ENCODE results near the gene HAUS7. TPM values are rescaled to one million over a fixed set of nuclear protein-coding genes. Genes with fewer than 3 reads are reported as not detected.

Gene HAUS7
- total RNA-seq, 1 experiment from 2014 or later = 59.9 TPM

GRCh38 chrX:153413731-153414130, 56.6 kb downstream of the HAUS7 start:
- POLR2A ChIA-PET = interaction anchor here (0.6 kb wide), 1 partner anchor 60 kb away, joined by 3 read pairs; no protein-coding TSS in a partner anchor
- Histone ChIP-seq H3K4me1 (ENCODE audit: control insufficient read depth, insufficient read depth, low read length) (no peaks in the 10 kb centered on the region), H3K4me3 (ENCODE audit: low read depth in 2 of 2, low read length in 2 of 2) (no peak overlapping the region), H3K9me3 (ENCODE audit: control insufficient read depth, insufficient read depth, low read depth, low read length) (no peaks in the 10 kb centered on the region), H3K27me3 (ENCODE audit: control insufficient read depth, insufficient read depth, low read length) (no peaks in the 10 kb centered on the region; the same call in 1 of the 2 replicates), H3K27ac (ENCODE audit: low read length) (no peak overlapping the region), H3K36me3 (ENCODE audit: control insufficient read depth, insufficient read depth, low read length) (no peaks in the 10 kb centered on the region)
- DNase-seq (ENCODE audit: low read depth, low spot score) (no peak), ATAC-seq (no peak)
- CTCF ChIA-PET = interaction anchor here (0.7 kb wide), 2 partner anchors 443 to 472 kb away, joined by 3 read pairs; no protein-coding TSS in a partner anchor
- intact Hi-C loops (cut with micrococcal nuclease; ENCODE audit: unreplicated experiment) = no loop called here
- no TSS peak for BruUV-seq (replicated peaks)
- in situ Hi-C loops (cut with HindIII; ENCODE audit: low pct_unique_long_range_greater_than_20kb, low sequenced_read_pairs) = no loop called here
- TF ChIP-seq, protein P1, sequence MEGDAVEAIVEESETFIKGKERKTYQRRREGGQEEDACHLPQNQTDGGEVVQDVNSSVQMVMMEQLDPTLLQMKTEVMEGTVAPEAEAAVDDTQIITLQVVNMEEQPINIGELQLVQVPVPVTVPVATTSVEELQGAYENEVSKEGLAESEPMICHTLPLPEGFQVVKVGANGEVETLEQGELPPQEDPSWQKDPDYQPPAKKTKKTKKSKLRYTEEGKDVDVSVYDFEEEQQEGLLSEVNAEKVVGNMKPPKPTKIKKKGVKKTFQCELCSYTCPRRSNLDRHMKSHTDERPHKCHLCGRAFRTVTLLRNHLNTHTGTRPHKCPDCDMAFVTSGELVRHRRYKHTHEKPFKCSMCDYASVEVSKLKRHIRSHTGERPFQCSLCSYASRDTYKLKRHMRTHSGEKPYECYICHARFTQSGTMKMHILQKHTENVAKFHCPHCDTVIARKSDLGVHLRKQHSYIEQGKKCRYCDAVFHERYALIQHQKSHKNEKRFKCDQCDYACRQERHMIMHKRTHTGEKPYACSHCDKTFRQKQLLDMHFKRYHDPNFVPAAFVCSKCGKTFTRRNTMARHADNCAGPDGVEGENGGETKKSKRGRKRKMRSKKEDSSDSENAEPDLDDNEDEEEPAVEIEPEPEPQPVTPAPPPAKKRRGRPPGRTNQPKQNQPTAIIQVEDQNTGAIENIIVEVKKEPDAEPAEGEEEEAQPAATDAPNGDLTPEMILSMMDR (IDR thresholded peaks at IDR 0.05) = no peak
- TF ChIP-seq TCF7L2 (IDR thresholded peaks at IDR 0.05; ENCODE audit: low read depth, low read length) (no peak), SIN3A (IDR thresholded peaks at IDR 0.05; ENCODE audit: borderline replicate concordance, insufficient read depth, low read depth, low read length) (no peak), POLR2AphosphoS5 (IDR thresholded peaks at IDR 0.05; ENCODE audit: low read depth, low read length) (no peak)
- TF ChIP-seq, protein P2, sequence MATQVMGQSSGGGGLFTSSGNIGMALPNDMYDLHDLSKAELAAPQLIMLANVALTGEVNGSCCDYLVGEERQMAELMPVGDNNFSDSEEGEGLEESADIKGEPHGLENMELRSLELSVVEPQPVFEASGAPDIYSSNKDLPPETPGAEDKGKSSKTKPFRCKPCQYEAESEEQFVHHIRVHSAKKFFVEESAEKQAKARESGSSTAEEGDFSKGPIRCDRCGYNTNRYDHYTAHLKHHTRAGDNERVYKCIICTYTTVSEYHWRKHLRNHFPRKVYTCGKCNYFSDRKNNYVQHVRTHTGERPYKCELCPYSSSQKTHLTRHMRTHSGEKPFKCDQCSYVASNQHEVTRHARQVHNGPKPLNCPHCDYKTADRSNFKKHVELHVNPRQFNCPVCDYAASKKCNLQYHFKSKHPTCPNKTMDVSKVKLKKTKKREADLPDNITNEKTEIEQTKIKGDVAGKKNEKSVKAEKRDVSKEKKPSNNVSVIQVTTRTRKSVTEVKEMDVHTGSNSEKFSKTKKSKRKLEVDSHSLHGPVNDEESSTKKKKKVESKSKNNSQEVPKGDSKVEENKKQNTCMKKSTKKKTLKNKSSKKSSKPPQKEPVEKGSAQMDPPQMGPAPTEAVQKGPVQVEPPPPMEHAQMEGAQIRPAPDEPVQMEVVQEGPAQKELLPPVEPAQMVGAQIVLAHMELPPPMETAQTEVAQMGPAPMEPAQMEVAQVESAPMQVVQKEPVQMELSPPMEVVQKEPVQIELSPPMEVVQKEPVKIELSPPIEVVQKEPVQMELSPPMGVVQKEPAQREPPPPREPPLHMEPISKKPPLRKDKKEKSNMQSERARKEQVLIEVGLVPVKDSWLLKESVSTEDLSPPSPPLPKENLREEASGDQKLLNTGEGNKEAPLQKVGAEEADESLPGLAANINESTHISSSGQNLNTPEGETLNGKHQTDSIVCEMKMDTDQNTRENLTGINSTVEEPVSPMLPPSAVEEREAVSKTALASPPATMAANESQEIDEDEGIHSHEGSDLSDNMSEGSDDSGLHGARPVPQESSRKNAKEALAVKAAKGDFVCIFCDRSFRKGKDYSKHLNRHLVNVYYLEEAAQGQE (IDR thresholded peaks at IDR 0.05; ENCODE audit: insufficient read depth in 1 of 2, low read depth in 2 of 2, low read length in 1 of 2) = no peak

DNA sequence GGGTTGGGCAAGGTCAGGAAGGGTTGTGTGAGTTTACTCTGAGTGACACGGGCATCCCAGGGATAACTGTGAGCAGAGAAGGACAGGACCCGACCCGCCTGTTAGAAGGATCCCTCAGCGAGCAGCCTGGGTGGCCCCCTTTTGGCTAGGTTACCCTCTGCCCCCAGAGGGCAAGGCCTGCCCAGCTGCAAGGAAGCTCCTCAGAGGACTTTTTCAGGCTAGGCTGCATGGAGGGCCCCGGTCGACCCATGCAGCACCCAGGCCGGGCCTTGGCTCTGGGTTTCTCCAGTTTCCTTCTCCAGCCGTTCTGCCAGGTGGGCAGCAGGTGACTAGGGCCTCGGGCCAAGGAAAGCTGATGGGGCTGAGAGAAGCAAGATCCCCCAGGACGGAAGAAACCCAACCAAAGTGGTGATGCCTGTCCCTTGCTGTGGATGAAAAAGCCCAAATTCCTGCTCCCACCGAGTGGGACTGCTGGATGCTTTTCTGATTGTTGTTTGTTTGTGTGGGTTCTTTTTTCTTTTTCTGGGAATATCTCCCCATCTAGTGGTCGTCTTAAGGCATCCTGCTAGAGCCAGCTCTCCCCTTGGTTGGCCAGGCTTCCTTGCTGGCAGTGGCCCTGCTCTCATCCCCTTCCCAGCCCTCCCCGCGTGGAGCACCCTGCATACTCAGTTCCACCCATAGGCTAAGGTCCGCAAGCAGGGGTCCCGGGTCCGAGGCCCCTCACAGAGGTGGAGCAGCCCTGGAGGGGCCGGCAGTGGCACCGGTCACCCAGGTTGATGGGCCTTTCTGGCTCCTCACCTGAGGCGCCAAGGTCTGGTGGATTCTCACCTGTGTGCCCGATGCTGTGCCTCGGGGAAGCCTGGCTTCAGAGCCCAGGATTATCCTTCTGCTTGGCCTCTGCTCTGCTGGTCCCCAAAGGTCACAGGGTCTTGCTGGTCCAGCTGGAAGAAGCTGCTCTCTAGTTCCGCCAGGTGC, 57.3 kb downstream of the HAUS7 start:
- intact Hi-C loops (cut with micrococcal nuclease; ENCODE audit: unreplicated experiment) = no loop called here
- ATAC-seq (peak; percentile 36; the same call in 1 of the 2 replicates), DNase-seq (ENCODE audit: low read depth, low spot score) (no peak)
- H3K36me3 ChIP-seq (ENCODE audit: control insufficient read depth, insufficient read depth, low read length) = no peaks in the 10 kb centered on the region
- H3K27me3 ChIP-seq (ENCODE audit: control insufficient read depth, insufficient read depth, low read length) = no peaks in the 10 kb centered on the region; the same call in 1 of the 2 replicates
- no peak for TF ChIP-seq POLR2AphosphoS5 (IDR thresholded peaks at IDR 0.05; ENCODE audit: low read depth, low read length)
- TF ChIP-seq SIN3A (IDR thresholded peaks at IDR 0.05; ENCODE audit: borderline replicate concordance, insufficient read depth, low read depth, low read length) = no peak
- TF ChIP-seq, protein P1 (IDR thresholded peaks at IDR 0.05) = no peak
- no peak for TF ChIP-seq TCF7L2 (IDR thresholded peaks at IDR 0.05; ENCODE audit: low read depth, low read length)
- TF ChIP-seq, protein P2 (IDR thresholded peaks at IDR 0.05; ENCODE audit: insufficient read depth in 1 of 2, low read depth in 2 of 2, low read length in 1 of 2) = no peak
- no peaks in the 10 kb centered on the region for H3K4me1 ChIP-seq (ENCODE audit: control insufficient read depth, insufficient read depth, low read length)
- POLR2A ChIA-PET = interaction anchor here (0.6 kb wide), 1 partner anchor 59 kb away, joined by 3 read pairs; no protein-coding TSS in a partner anchor
- no peak overlapping the region for H3K27ac ChIP-seq (ENCODE audit: low read length)
- CTCF ChIA-PET = interaction anchor here (0.7 kb wide), 2 partner anchors 443 to 471 kb away, joined by 3 read pairs; no protein-coding TSS in a partner anchor
- in situ Hi-C loops (cut with HindIII; ENCODE audit: low pct_unique_long_range_greater_than_20kb, low sequenced_read_pairs) = no loop called here
- H3K9me3 ChIP-seq (ENCODE audit: control insufficient read depth, insufficient read depth, low read depth, low read length) = no peaks in the 10 kb centered on the region
- BruUV-seq (replicated peaks) = no TSS peak
- no peak overlapping the region for H3K4me3 ChIP-seq (ENCODE audit: low read depth in 2 of 2, low read length in 2 of 2)
